ENCODE data around the gene LSAMP. TPM values are rescaled to one million over a fixed set of nuclear protein-coding genes. Genes with fewer than 3 reads are reported as not detected.
A peak's percentile ranks its signal among the peaks of the same experiment; 100 is the strongest.

Gene LSAMP
- total RNA-seq, 2 donors from 2014 or later: 1.7 to 2.1 TPM

DNA sequence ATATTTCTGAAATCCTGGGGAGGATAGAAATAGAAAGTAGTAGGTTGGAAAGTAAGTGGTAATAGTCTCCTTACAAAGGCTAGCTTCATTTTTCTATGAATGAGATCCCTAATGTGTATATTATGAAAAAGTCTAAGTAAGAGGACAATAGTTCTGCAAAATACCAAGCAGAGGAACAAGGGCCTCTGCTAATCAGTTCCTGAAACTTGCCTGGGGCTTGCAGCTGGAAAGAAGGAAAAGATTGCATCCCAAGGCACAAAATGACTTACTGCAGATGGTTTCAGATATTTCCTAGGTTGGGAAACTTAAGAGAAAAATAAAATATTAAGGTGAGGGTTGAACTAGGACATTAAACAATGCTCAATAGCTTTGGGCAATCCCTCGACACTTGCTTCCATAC is 528.4 kb downstream of the LSAMP start:
- no peak for TF ChIP-seq CTCF (IDR thresholded peaks at IDR 0.05)

DNA sequence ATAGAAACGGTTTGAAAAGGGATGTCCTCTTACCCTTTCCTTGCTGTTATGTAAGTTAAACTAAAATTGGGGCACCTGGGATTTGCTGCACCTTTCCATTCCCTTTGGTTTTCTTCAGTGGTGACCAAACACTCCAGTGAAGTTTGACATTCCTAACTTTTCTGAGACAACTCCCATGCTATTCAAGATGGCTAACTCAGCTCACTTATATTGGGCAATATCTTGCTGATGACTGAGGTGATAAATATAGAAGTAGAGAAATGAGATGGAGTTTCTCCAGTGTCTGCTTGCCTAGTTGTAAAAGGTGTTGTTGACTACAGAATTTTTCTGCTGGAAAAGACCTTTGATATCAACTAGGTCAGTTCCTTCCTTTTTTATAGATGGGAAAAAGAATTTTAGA is 530.2 kb downstream of the LSAMP start:
- H3K27me3 ChIP-seq: no peaks in the 10 kb centered on the region
- no peaks in the 10 kb centered on the region for H3K9me3 ChIP-seq
- no peak for TF ChIP-seq CTCF (IDR thresholded peaks at IDR 0.05)
- H3K4me1 ChIP-seq: no peaks in the 10 kb centered on the region
- H3K36me3 ChIP-seq: no peaks in the 10 kb centered on the region
- no peak for DNase-seq (ENCODE audit: low spot score)
- no peak overlapping the region for H3K4me3 ChIP-seq
- H3K27ac ChIP-seq: no peak overlapping the region

More for the DNA sequence above, 528.4 kb downstream of the LSAMP start:
- H3K4me3 ChIP-seq: no peak overlapping the region
- H3K36me3 ChIP-seq: no peaks in the 10 kb centered on the region
- no peaks in the 10 kb centered on the region for H3K4me1 ChIP-seq
- H3K9me3 ChIP-seq: peaks cover 0 to 6% of the 10 kb centered on the region in 2 donors
- no peak for DNase-seq (ENCODE audit: low spot score)
- no peak overlapping the region for H3K27ac ChIP-seq
- H3K27me3 ChIP-seq: no peaks in the 10 kb centered on the region

DNA sequence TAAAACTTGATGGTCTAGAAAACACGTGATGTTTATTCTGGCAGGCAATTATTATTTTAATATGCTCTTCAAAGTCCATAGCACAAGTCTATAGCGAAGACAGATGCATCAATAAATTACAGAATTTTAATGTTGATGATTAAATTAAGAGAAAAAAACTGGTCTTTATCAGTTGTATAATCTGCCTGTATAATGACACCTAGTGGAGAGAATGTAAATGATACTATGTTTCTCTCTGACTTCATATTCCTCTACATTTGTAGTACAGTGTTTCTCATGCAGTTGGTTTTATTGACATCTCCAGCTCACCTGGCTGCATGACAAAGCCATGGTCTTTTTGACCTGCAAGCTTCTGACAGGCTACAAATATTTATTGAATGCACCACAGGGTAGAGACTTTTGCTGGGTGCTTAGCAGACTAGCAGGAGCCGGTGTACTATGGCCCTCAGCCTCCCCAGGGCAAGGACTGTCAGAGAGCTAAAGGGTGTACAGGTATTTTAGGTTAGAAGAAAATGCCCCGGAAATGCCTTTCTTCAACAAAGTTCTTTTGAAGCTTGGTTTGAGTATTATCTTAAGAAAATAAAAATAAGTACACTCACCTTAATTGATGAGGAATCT is 532.1 kb downstream of the LSAMP start:
- Histone ChIP-seq H3K9me3 (no peaks in the 10 kb centered on the region), H3K27me3 (no peaks in the 10 kb centered on the region), H3K4me1 (no peaks in the 10 kb centered on the region), H3K4me3 (no peak overlapping the region), H3K36me3 (no peaks in the 10 kb centered on the region), H3K27ac (no peak overlapping the region)
- TF ChIP-seq CTCF (IDR thresholded peaks at IDR 0.05): peak in 1 of 2 donors; percentile 22
- DNase-seq (ENCODE audit: low spot score): no peak

DNA sequence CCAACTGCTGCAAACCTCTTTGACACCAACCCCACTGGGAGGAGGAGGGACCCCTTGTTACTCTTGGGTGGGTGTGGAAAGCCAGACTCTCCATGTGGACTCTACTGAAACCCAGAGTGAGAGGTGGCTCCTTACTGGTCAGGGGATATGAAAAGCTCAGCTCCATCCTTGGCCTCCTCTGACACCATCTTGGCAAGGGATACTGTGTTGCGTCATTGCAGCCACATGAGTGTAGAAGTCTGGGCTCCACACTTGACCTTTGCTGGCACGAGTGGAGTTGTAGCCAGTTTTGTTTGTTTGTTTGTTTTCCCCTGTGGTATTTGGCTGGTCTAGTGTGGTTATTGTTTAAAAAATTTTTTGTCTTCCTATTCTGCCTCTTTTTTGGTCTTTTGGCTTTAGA is 532.9 kb downstream of the LSAMP start:
- Histone ChIP-seq H3K36me3 (no peaks in the 10 kb centered on the region), H3K9me3 (no peaks in the 10 kb centered on the region), H3K27me3 (no peaks in the 10 kb centered on the region), H3K27ac (no peak overlapping the region), H3K4me1 (no peaks in the 10 kb centered on the region), H3K4me3 (no peak overlapping the region)
- TF ChIP-seq CTCF (IDR thresholded peaks at IDR 0.05): no peak
- peak; percentile 59 for DNase-seq (ENCODE audit: low spot score)

- no peaks in the 10 kb centered on the region for H3K9me3 ChIP-seq
- DNase-seq (ENCODE audit: low spot score): no peak
- H3K4me1 ChIP-seq: no peaks in the 10 kb centered on the region
- no peaks in the 10 kb centered on the region for H3K36me3 ChIP-seq
- no peak for TF ChIP-seq CTCF (IDR thresholded peaks at IDR 0.05)
- no peaks in the 10 kb centered on the region for H3K27me3 ChIP-seq
- no peak overlapping the region for H3K4me3 ChIP-seq
- H3K27ac ChIP-seq: no peak overlapping the region
Measured at GRCh38 chr3:115905871-115906270, 539.4 kb downstream of the LSAMP start.

GRCh38 chr3:115903843-115904242 is 541.4 kb downstream of the LSAMP start:
- Histone ChIP-seq H3K4me1 (no peaks in the 10 kb centered on the region), H3K9me3 (no peaks in the 10 kb centered on the region), H3K27me3 (no peaks in the 10 kb centered on the region), H3K4me3 (no peak overlapping the region), H3K27ac (no peak overlapping the region), H3K36me3 (no peaks in the 10 kb centered on the region)
- no peak for DNase-seq (ENCODE audit: low spot score)
- no peak for TF ChIP-seq CTCF (IDR thresholded peaks at IDR 0.05)

All from right atrium auricular region (tissue), 2 donors.